ENCODE data around the gene METTL26. TPM values are rescaled to one million over a fixed set of nuclear protein-coding genes. Genes with fewer than 3 reads are reported as not detected.

The METTL26 gene
- total RNA-seq, 1 donor from 2014 or later = 73.2 TPM

- Mint-ChIP-seq H3K27ac (no peak overlapping the region), H3K36me3 (no peaks in the 10 kb centered on the region), H3K4me1 (peaks cover 13% of the 10 kb centered on the region), H3K9me3 (no peaks in the 10 kb centered on the region), H3K27me3 (ENCODE audit: low read depth) (no peaks in the 10 kb centered on the region), H3K4me3 (peak overlapping the region; percentile 71)
- DNase-seq (ENCODE audit: low spot score in 2 of 2, unreplicated experiment in 2 of 2) = no peak
- no peak for TF ChIP-seq CTCF (IDR thresholded peaks at IDR 0.05; ENCODE audit: unreplicated experiment)
These were observed 13.5 kb upstream of the METTL26 start for GRCh38 chr16:649631-650030.

GRCh38 chr16:648781-649589 lies 12.9 kb upstream of the METTL26 start, which contains the start of gene WDR90:
WDR90 (plus strand) TSS chr16:649365; CDS start chr16:649417, 52 bp downstream.
- peak within 1 kb of the TSS; percentile 91 for H3K27ac Mint-ChIP-seq
- peak within 1 kb of the TSS; percentile 75 for H3K4me3 Mint-ChIP-seq
- no peaks in the 10 kb centered on the region for H3K27me3 Mint-ChIP-seq (ENCODE audit: low read depth)
- H3K36me3 Mint-ChIP-seq = no peaks in the 10 kb centered on the region
- H3K9me3 Mint-ChIP-seq = no peaks in the 10 kb centered on the region
- H3K4me1 Mint-ChIP-seq = peaks cover 13% of the 10 kb centered on the region
- TF ChIP-seq CTCF (IDR thresholded peaks at IDR 0.05; ENCODE audit: unreplicated experiment) = no peak
- peak; percentile 84 to 88 for DNase-seq (ENCODE audit: low spot score in 2 of 2, unreplicated experiment in 2 of 2)

GRCh38 chr16:648071-648780 lies 12.1 kb upstream of the METTL26 start:
- H3K27ac Mint-ChIP-seq = peak overlapping the region; percentile 91
- H3K4me1 Mint-ChIP-seq = peaks cover 13% of the 10 kb centered on the region
- H3K27me3 Mint-ChIP-seq (ENCODE audit: low read depth) = no peaks in the 10 kb centered on the region
- DNase-seq (ENCODE audit: low spot score in 2 of 2, unreplicated experiment in 2 of 2) = no peak
- H3K36me3 Mint-ChIP-seq = no peaks in the 10 kb centered on the region
- H3K9me3 Mint-ChIP-seq = no peaks in the 10 kb centered on the region
- H3K4me3 Mint-ChIP-seq = peak overlapping the region; percentile 75
- peak; percentile 38 for TF ChIP-seq CTCF (IDR thresholded peaks at IDR 0.05; ENCODE audit: unreplicated experiment)

- Mint-ChIP-seq H3K27me3 (ENCODE audit: low read depth) (no peaks in the 10 kb centered on the region), H3K27ac (no peak overlapping the region), H3K36me3 (no peaks in the 10 kb centered on the region), H3K4me1 (peaks cover 13% of the 10 kb centered on the region), H3K9me3 (no peaks in the 10 kb centered on the region), H3K4me3 (peak overlapping the region; percentile 22)
- no peak for DNase-seq (ENCODE audit: low spot score in 2 of 2, unreplicated experiment in 2 of 2)
- TF ChIP-seq CTCF (IDR thresholded peaks at IDR 0.05; ENCODE audit: unreplicated experiment) = no peak
These were observed 11.2 kb upstream of the METTL26 start for GRCh38 chr16:647173-647902.

GRCh38 chr16:646679-647172 lies 10.6 kb upstream of the METTL26 start:
- Mint-ChIP-seq H3K27me3 (ENCODE audit: low read depth) (no peaks in the 10 kb centered on the region), H3K4me3 (no peak overlapping the region), H3K4me1 (peaks cover 13% of the 10 kb centered on the region), H3K36me3 (no peaks in the 10 kb centered on the region), H3K9me3 (no peaks in the 10 kb centered on the region), H3K27ac (no peak overlapping the region)
- no peak for TF ChIP-seq CTCF (IDR thresholded peaks at IDR 0.05; ENCODE audit: unreplicated experiment)
- no peak for DNase-seq (ENCODE audit: low spot score in 2 of 2, unreplicated experiment in 2 of 2)

Data from mesothelial cell of epicardium (in vitro differentiated cells).